Prostate gland (tissue), 2 donors: ENCODE measurements around the gene RRAGB. TPM values are rescaled to one million over a fixed set of nuclear protein-coding genes. Genes with fewer than 3 reads are reported as not detected.
"Not testable (repeated sequence)": the region's sequence is repeated elsewhere in the genome, so short reads cannot be mapped to it uniquely, and the experiment has no call there.

Experiments
- DNase-seq: peaks from one replicate; pipeline ENCODE4 v3.0.0-alpha.2; 2019; ENCODE audit warnings: low spot score
- H3K27ac ChIP-seq, 2 donors: fragments of 200-600 bp; sonication (generic); 2 replicates each; pipeline ENCODE4 v1.5.1; 2017 to 2019
- H3K27me3 ChIP-seq: fragments of 200-600 bp; sonication (generic); replicated peaks from 2 replicates; pipeline ENCODE4 v1.5.1; 2019; ENCODE audit not compliant: insufficient read depth
- H3K36me3 ChIP-seq, 2 donors: fragments of 200-600 bp; sonication (generic); 1 replicate in 1 of 2; 2 replicates in 1 of 2; pipeline versions ENCODE4 v1.5.1 to v1.8.1; 2017 to 2019
- H3K4me1 ChIP-seq: fragments of 200-600 bp; sonication (generic); replicated peaks from 2 replicates; pipeline ENCODE4 v1.5.1; 2019
- H3K4me3 ChIP-seq, 2 donors: fragments of 200-600 bp; sonication (generic); 2 replicates each; pipeline ENCODE4 v1.5.1; 2017 to 2019
- H3K9me3 ChIP-seq: fragments of 200-600 bp; sonication (generic); 2 replicates; pipeline ENCODE4 v1.5.1; 2017
- POLR2A ChIP-seq: fragments of 450-650 bp; IDR thresholded peaks from one replicate; pipeline ENCODE4 v1.6.1; 2016; ENCODE audit warnings: antibody characterized with exemption, mild to moderate bottlenecking
- POLR2AphosphoS5 ChIP-seq: sonication (generic); formaldehyde crosslinking; IDR thresholded peaks from one replicate; pipeline ENCODE4 v1.6.1; 2017; ENCODE audit warnings: antibody characterized with exemption
- WGBS: methylation state at CpG from one replicate; pipeline ENCODE4 v1.1.5; 2018; 5-methylcytosine and 5-hydroxymethylcytosine counted together
- intact Hi-C: fragments of 100-400 bp; cut with DNase I; formaldehyde crosslinking; loops from one replicate; pipeline ENCODE4 v1.14.2; 2022
- total RNA-seq, 2 donors: library from RNA; depleted of rRNA; stranded (reverse); fragments of >200 nt; gene quantifications; one replicate each; pipeline ENCODE4 v1.1.0, GENCODE V29; 2016
- TF ChIP-seq, protein P1 (sequence below), 4 experiments: fragments of 200-600 bp in 2 of 4; fragments of 450-650 bp in 2 of 4; sonication (generic) in 2 of 4; IDR thresholded peaks; 1 replicate in 3 of 4; 2 replicates in 1 of 4; pipeline ENCODE4 v1.5.1; 2016 to 2019; ENCODE audit warnings: antibody characterized with exemption in 4 of 4, mild to moderate bottlenecking in 2 of 4, moderate library complexity in 2 of 4

RRAGB gene
- total RNA-seq, 2 donors from 2014 or later = 24.0 to 27.6 TPM

DNA sequence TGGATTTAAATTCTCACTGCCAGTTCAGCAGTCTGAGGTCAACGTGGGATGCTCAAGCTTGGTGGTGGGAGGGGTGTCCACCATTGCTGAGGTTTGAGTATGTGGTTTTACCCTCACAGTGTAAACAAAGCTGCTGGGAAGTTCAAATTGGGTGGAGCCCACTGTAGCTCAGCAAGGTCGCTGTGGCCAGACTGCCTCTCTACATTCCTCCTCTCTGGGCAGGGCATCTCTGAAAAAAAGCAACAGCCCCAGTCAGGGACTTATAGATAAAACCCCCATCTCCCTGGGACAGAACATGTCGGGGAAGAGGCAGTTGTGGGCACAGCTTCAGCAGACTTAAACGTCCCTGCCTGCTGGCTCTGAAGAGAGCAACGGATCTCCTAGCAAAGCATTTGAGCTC, 14.9 kb upstream of the RRAGB start:
- Histone ChIP-seq H3K9me3 (no peaks in the 10 kb centered on the region), H3K36me3 (no peaks in the 10 kb centered on the region), H3K27ac (no peak overlapping the region), H3K4me3 (no peak overlapping the region), H3K27me3 (no peaks in the 10 kb centered on the region), H3K4me1 (no peaks in the 10 kb centered on the region)
- no peak for TF ChIP-seq POLR2A
- no peak for TF ChIP-seq POLR2AphosphoS5
- TF ChIP-seq, protein P1, sequence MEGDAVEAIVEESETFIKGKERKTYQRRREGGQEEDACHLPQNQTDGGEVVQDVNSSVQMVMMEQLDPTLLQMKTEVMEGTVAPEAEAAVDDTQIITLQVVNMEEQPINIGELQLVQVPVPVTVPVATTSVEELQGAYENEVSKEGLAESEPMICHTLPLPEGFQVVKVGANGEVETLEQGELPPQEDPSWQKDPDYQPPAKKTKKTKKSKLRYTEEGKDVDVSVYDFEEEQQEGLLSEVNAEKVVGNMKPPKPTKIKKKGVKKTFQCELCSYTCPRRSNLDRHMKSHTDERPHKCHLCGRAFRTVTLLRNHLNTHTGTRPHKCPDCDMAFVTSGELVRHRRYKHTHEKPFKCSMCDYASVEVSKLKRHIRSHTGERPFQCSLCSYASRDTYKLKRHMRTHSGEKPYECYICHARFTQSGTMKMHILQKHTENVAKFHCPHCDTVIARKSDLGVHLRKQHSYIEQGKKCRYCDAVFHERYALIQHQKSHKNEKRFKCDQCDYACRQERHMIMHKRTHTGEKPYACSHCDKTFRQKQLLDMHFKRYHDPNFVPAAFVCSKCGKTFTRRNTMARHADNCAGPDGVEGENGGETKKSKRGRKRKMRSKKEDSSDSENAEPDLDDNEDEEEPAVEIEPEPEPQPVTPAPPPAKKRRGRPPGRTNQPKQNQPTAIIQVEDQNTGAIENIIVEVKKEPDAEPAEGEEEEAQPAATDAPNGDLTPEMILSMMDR (IDR thresholded peaks at IDR 0.05) = no peak
- 56% methylated on average over 2 of the region's 5 CpGs for WGBS
- DNase-seq = no peak
- intact Hi-C loops = no loop called here

DNA sequence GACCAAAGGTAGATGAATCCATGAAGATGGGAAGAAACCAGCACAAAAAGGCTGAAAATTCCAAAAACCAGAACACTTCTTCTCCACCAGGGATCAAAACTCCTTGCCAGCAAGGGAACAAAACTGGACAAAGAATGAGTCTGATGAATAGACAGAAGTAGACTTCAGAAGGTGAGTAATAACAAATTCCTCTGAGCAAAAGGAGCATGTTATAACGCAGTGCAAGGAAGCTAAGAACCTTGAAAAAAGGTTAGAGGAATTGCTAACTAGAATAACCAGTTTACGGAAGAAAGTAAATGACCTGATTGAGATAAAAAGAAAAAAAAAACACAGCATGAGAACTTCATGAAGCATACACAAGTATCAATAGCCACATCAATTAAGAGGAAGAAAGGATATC, 14.1 kb upstream of the RRAGB start:
- H3K27me3 ChIP-seq, H3K4me3 ChIP-seq, H3K4me1 ChIP-seq, DNase-seq, intact Hi-C loops, H3K27ac ChIP-seq, H3K36me3 ChIP-seq, H3K9me3 ChIP-seq: not testable (repeated sequence)
- 47% methylated on average over 2 of the region's 2 CpGs for WGBS

DNA sequence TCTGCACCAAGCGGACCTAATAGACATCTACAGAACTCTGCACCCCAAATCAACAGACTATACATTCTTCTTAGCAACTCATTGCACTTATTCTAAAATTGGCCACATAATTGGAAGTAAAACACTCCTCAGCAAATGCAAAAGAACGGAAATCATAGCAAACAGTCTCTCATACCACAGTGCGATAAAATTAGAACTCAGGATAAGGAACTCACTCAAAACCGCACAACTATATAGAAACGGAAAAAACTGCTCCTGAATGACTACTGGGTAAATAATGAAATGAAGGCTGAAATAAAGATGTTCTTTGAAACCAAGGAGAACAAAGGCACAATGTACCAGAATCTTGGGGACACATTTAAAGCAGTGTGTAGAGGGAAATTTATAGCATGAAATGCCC, 12.5 kb upstream of the RRAGB start:
- DNase-seq, H3K27me3 ChIP-seq, H3K27ac ChIP-seq, H3K4me1 ChIP-seq, H3K36me3 ChIP-seq, H3K9me3 ChIP-seq, intact Hi-C loops, H3K4me3 ChIP-seq: not testable (repeated sequence)
- 78% methylated on average over 5 of the region's 5 CpGs for WGBS

DNA sequence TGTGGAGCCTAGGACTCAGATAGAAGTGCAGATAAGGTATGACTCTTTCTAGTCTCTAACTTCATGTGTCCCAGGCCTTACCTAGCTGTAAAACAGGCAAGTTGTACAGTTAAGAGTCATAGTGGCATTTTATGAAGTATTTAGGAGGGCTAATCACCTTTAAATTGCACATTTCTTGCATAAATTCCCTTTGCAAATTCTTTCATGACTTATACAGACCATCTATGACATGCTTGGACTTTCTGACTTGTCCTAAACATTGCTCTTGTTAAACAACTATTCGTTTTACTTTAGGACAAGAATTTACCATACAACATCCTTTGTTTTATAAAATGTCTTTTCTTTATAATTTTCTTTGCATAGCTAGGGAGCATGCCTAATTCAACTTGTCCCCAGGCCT, 7.8 kb upstream of the RRAGB start:
- 58% methylated on average over 1 of the region's 1 CpG for WGBS
- Histone ChIP-seq H3K27me3 (no peaks in the 10 kb centered on the region), H3K4me3 (no peak overlapping the region), H3K9me3 (no peaks in the 10 kb centered on the region), H3K27ac (no peak overlapping the region), H3K4me1 (no peaks in the 10 kb centered on the region), H3K36me3 (no peaks in the 10 kb centered on the region)
- intact Hi-C loops = loop anchor here (10.0 kb wide), 1 partner anchor 525 kb away; the partner anchor contains the start of gene KLF8
- DNase-seq = no peak
- TF ChIP-seq POLR2AphosphoS5 = no peak
- no peak for TF ChIP-seq POLR2A
- TF ChIP-seq, protein P1 (IDR thresholded peaks at IDR 0.05) = no peak

DNA sequence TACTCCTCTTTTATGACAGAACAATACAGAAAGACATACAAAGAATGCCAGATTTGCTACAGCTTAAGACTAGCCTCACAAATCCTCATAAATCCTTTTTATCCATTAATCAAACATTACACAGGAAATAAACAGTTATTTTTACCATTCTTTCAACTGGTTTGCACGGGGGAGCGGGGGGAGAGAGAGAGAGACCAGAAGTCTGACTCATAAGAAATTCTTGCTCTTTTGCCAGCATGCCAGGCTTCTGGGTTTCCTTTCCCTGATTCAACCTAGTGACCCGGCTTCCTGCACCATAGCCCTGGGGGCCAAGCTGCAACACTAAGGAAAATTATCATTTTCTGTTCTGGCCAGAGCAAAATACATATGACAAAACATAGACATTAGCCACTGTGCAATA, 6.8 kb upstream of the RRAGB start:
- intact Hi-C loops = loop anchor here (10.0 kb wide), 1 partner anchor 524 kb away; the partner anchor contains the start of gene KLF8
- no peaks in the 10 kb centered on the region for H3K4me1 ChIP-seq
- H3K36me3 ChIP-seq = no peaks in the 10 kb centered on the region
- H3K4me3 ChIP-seq = no peak overlapping the region
- H3K27me3 ChIP-seq = no peaks in the 10 kb centered on the region
- H3K9me3 ChIP-seq = no peaks in the 10 kb centered on the region
- DNase-seq = peak; percentile 5
- H3K27ac ChIP-seq = no peak overlapping the region
- TF ChIP-seq POLR2AphosphoS5 = no peak
- no peak for TF ChIP-seq POLR2A
- TF ChIP-seq, protein P1 (IDR thresholded peaks at IDR 0.05) = no peak
- WGBS = 13% methylated on average over 3 of the region's 3 CpGs

DNA sequence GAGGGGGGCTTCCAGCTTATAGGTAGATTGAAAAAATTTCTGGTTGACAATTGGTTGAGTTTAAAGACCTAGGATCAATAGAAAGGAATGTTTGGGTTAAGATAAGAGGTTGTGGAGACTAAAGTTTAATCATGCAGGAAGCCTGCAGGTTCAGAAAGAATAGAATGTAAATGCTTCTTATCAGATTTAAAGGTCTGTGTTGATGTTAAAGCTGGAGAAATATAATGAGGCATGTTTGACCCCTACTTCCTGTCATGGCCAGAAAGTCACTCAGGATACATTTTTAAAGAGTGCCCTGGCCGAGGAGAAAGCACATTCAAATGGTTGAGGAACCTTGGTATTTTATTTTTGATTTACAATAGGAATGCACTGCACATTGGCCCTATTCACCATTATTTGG, 3.9 kb upstream of the RRAGB start:
- WGBS = 39% methylated on average over 1 of the region's 1 CpG
- Histone ChIP-seq H3K27ac (no peak overlapping the region), H3K4me3 (no peak overlapping the region), H3K27me3 (no peaks in the 10 kb centered on the region), H3K9me3 (no peaks in the 10 kb centered on the region), H3K36me3 (no peaks in the 10 kb centered on the region), H3K4me1 (no peaks in the 10 kb centered on the region)
- intact Hi-C loops = loop anchor here (10.0 kb wide), 1 partner anchor 521 kb away; the partner anchor contains the start of gene KLF8
- no peak for TF ChIP-seq POLR2A
- TF ChIP-seq, protein P1 (IDR thresholded peaks at IDR 0.05) = no peak
- no peak for TF ChIP-seq POLR2AphosphoS5
- DNase-seq = no peak
